ENCODE data around the gene ANKRD11. TPM values are rescaled to one million over a fixed set of nuclear protein-coding genes. Genes with fewer than 3 reads are reported as not detected.
"Not testable (repeated sequence)": the region's sequence is repeated elsewhere in the genome, so short reads cannot be mapped to it uniquely, and the experiment has no call there.

Gene ANKRD11
- total RNA-seq, 1 donor from 2014 or later: 165 TPM

- Mint-ChIP-seq H3K9me3 (ENCODE audit: unreplicated experiment) (no peaks in the 10 kb centered on the region), H3K4me3 (ENCODE audit: unreplicated experiment) (no peak overlapping the region), H3K27ac (ENCODE audit: unreplicated experiment) (no peak overlapping the region), H3K27me3 (ENCODE audit: unreplicated experiment) (peaks cover 27% of the 10 kb centered on the region), H3K36me3 (ENCODE audit: low read depth, unreplicated experiment) (peaks cover 27% of the 10 kb centered on the region), H3K4me1 (ENCODE audit: unreplicated experiment) (peaks cover 25% of the 10 kb centered on the region)
- TF ChIP-seq, protein P1, sequence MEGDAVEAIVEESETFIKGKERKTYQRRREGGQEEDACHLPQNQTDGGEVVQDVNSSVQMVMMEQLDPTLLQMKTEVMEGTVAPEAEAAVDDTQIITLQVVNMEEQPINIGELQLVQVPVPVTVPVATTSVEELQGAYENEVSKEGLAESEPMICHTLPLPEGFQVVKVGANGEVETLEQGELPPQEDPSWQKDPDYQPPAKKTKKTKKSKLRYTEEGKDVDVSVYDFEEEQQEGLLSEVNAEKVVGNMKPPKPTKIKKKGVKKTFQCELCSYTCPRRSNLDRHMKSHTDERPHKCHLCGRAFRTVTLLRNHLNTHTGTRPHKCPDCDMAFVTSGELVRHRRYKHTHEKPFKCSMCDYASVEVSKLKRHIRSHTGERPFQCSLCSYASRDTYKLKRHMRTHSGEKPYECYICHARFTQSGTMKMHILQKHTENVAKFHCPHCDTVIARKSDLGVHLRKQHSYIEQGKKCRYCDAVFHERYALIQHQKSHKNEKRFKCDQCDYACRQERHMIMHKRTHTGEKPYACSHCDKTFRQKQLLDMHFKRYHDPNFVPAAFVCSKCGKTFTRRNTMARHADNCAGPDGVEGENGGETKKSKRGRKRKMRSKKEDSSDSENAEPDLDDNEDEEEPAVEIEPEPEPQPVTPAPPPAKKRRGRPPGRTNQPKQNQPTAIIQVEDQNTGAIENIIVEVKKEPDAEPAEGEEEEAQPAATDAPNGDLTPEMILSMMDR (IDR thresholded peaks at IDR 0.05; ENCODE audit: unreplicated experiment): peak; percentile 63
- DNase-seq (ENCODE audit: low spot score): peak; percentile 68
These were observed 181.7 kb downstream of the ANKRD11 start for GRCh38 chr16:89308391-89309333.

DNA sequence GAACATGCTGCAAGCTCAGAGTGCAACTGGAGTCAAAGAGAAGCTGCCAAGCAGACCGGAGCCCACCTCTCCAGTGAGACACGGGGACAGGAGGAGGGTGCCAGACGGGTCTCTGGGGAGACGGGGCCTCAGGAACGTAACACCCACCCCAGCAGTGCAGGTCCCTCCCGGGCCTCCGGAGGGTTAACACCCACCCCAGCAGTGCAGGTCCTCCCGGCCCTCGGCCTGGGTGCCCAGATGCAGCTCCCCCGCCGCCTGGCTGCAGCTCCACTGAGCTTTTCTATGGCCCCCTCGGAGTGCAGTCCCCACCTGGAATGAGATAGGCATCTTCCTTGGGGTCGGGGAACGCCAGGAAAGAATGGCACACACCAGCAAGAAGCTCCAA lies 182.9 kb downstream of the ANKRD11 start:
- no peak for DNase-seq (ENCODE audit: low spot score)
- H3K36me3 Mint-ChIP-seq (ENCODE audit: low read depth, unreplicated experiment): peaks cover 27% of the 10 kb centered on the region
- no peak overlapping the region for H3K4me3 Mint-ChIP-seq (ENCODE audit: unreplicated experiment)
- TF ChIP-seq, protein P1 (IDR thresholded peaks at IDR 0.05; ENCODE audit: unreplicated experiment): no peak
- no peak overlapping the region for H3K27ac Mint-ChIP-seq (ENCODE audit: unreplicated experiment)
- peaks cover 25% of the 10 kb centered on the region for H3K27me3 Mint-ChIP-seq (ENCODE audit: unreplicated experiment)
- H3K9me3 Mint-ChIP-seq (ENCODE audit: unreplicated experiment): no peaks in the 10 kb centered on the region
- peaks cover 20% of the 10 kb centered on the region for H3K4me1 Mint-ChIP-seq (ENCODE audit: unreplicated experiment)

DNA sequence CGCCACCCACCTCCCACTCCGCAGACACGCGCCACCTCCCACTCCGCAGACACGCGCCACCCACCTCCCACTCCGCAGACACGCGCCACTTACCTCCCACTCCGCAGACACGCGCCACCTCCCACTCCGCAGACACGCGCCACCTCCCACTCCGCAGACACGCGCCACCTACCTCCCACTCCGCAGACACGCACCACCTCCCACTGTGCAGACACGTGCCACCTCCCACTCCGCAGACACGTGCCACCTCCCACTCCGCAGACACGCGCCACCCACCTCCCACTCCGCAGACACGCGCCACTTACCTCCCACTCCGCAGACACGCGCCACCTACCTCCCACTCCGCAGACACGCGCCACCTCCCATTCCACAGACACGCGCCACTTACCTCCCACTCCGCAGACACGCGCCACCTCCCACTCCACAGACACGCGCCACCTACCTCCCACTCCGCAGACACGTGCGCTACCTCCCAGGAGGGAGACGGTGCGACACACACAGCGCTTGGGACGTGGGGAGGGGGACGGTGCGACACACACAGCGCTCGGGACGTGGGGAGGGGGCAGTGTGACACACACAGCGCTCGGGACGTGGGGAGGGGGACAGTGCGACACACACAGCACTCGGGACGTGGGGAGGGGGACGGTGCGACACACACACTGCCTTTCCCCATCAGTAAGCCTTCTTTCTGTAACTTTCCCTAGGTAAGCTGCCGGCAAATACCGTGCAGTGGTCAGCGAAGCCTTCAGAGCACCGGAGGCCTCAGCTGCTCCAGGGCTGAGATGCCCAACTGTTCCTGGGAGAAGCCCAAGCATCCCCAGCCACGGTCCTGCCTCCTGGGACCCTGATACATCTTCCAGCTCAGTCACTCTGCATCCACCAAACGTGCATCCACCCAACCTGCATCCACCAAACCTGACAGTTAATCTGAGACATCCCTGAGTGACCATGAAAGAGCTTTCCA lies 183.6 kb downstream of the ANKRD11 start:
- not testable (repeated sequence) for DNase-seq (ENCODE audit: low spot score); H3K4me3 Mint-ChIP-seq (ENCODE audit: unreplicated experiment); H3K27ac Mint-ChIP-seq (ENCODE audit: unreplicated experiment); H3K9me3 Mint-ChIP-seq (ENCODE audit: unreplicated experiment)
- Mint-ChIP-seq H3K4me1 (ENCODE audit: unreplicated experiment) (peaks cover 20% of the 10 kb centered on the region), H3K36me3 (ENCODE audit: low read depth, unreplicated experiment) (peaks cover 29% of the 10 kb centered on the region), H3K27me3 (ENCODE audit: unreplicated experiment) (peaks cover 22% of the 10 kb centered on the region)

- H3K36me3 Mint-ChIP-seq (ENCODE audit: low read depth, unreplicated experiment): peaks cover 26% of the 10 kb centered on the region
- H3K27ac Mint-ChIP-seq (ENCODE audit: unreplicated experiment): no peak overlapping the region
- no peak overlapping the region for H3K4me3 Mint-ChIP-seq (ENCODE audit: unreplicated experiment)
- H3K4me1 Mint-ChIP-seq (ENCODE audit: unreplicated experiment): peaks cover 12% of the 10 kb centered on the region
- peaks cover 25% of the 10 kb centered on the region for H3K27me3 Mint-ChIP-seq (ENCODE audit: unreplicated experiment)
- no peak for DNase-seq (ENCODE audit: low spot score)
- H3K9me3 Mint-ChIP-seq (ENCODE audit: unreplicated experiment): no peaks in the 10 kb centered on the region
- TF ChIP-seq, protein P1 (IDR thresholded peaks at IDR 0.05; ENCODE audit: unreplicated experiment): no peak
These were observed 185.2 kb downstream of the ANKRD11 start for GRCh38 chr16:89304941-89305705.
